Testis (tissue), 3 donors: ENCODE data around the gene NCKAP5. TPM values are rescaled to one million over a fixed set of nuclear protein-coding genes. Genes with fewer than 3 reads are reported as not detected.

ENCODE experiments used
- DNase-seq: peaks from one replicate; pipeline ENCODE4 v3.0.0-alpha.2; 2019
- H3K27ac ChIP-seq, 2 donors: fragments of 200-600 bp; sonication (generic); one replicate each; pipeline ENCODE4 v1.5.1; 2019
- H3K27me3 ChIP-seq: fragments of 200-600 bp; sonication (generic); one replicate; pipeline ENCODE4 v1.5.1; 2019
- H3K36me3 ChIP-seq: fragments of 200-600 bp; sonication (generic); one replicate; pipeline ENCODE4 v1.5.1; 2017; ENCODE audit warnings: low read depth; ENCODE audit errors: missing control alignments
- H3K4me1 ChIP-seq: fragments of 200-600 bp; sonication (generic); one replicate; pipeline ENCODE4 v1.5.1; 2019
- H3K4me3 ChIP-seq, 2 donors: fragments of 200-600 bp; sonication (generic); one replicate each; pipeline ENCODE4 v1.5.1; 2017 to 2019
- H3K9me3 ChIP-seq: fragments of 200-600 bp; sonication (generic); one replicate; pipeline ENCODE4 v1.5.1; 2017
- POLR2A ChIP-seq: fragments of 450-650 bp; IDR thresholded peaks from one replicate; pipeline ENCODE4 v1.6.1; 2017; ENCODE audit warnings: antibody characterized with exemption, mild to moderate bottlenecking, moderate library complexity
- WGBS, 2 donors: methylation state at CpG; one replicate each; pipeline ENCODE4 v1.1.5; 2018; 5-methylcytosine and 5-hydroxymethylcytosine counted together
- intact Hi-C: fragments of 100-400 bp; cut with DNase I; formaldehyde crosslinking; loops from one replicate; pipeline ENCODE4 v1.15.1; 2023; ENCODE audit warnings: low total_unique reads
- polyA plus RNA-seq: library from polyadenylated mRNA; stranded (reverse); fragments of 350-450 nt; fragmentation: Illumina TruSeq; extraction: RNeasy Lipid Tissue Mini Kit (QIAGEN cat#74804); gene quantifications from one replicate; pipeline ENCODE4 v1.2.3, GENCODE V29; 2014; ENCODE audit warnings: low read depth, low replicate concordance; ENCODE audit not compliant: insufficient read depth
- total RNA-seq, 2 donors: library from RNA; depleted of rRNA; stranded (reverse); fragments of >200 nt; gene quantifications; one replicate each; pipeline ENCODE4 v1.2.3, GENCODE V29; 2016
- TF ChIP-seq, protein P1 (sequence below), 3 experiments: fragments of 450-650 bp in 2 of 3; fragments of 200-600 bp in 1 of 3; sonication (generic) in 1 of 3; IDR thresholded peaks; one replicate each; pipeline ENCODE4 v1.5.1; 2016 to 2019; ENCODE audit warnings: antibody characterized with exemption in 3 of 3, mild to moderate bottlenecking in 2 of 3, moderate library complexity in 1 of 3

Gene NCKAP5
- total and polyA plus RNA-seq, 3 donors from 2014 or later = 3.0 to 7.6 (median 6.3) TPM

GRCh38 chr2:132726155-132726554, 842.1 kb downstream of the NCKAP5 start:
- no peak for TF ChIP-seq POLR2A
- TF ChIP-seq, protein P1, sequence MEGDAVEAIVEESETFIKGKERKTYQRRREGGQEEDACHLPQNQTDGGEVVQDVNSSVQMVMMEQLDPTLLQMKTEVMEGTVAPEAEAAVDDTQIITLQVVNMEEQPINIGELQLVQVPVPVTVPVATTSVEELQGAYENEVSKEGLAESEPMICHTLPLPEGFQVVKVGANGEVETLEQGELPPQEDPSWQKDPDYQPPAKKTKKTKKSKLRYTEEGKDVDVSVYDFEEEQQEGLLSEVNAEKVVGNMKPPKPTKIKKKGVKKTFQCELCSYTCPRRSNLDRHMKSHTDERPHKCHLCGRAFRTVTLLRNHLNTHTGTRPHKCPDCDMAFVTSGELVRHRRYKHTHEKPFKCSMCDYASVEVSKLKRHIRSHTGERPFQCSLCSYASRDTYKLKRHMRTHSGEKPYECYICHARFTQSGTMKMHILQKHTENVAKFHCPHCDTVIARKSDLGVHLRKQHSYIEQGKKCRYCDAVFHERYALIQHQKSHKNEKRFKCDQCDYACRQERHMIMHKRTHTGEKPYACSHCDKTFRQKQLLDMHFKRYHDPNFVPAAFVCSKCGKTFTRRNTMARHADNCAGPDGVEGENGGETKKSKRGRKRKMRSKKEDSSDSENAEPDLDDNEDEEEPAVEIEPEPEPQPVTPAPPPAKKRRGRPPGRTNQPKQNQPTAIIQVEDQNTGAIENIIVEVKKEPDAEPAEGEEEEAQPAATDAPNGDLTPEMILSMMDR (IDR thresholded peaks at IDR 0.05) = no peak
- DNase-seq = no peak

DNA sequence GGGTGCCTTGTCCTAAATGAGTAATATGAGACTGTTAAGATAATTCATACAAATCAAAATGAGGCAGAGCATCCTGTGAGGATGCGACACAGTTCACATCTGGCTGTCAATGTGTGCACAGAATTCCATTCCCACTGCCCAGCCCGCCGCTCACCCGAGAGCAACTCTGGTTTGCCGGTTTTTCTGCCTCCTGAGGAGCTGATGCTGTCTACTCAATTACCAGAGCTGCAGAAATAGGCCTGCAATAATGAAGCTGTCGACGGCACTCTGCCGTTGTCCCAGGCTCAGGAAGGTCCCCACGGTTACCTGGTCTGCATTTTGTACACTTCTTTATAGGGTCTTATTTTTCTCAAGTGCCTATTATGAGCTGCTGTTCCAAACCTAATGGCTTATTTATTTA, 842.5 kb downstream of the NCKAP5 start:
- Histone ChIP-seq H3K27me3 (no peaks in the 10 kb centered on the region), H3K4me3 (no peak overlapping the region), H3K4me1 (no peaks in the 10 kb centered on the region), H3K27ac (no peak overlapping the region), H3K9me3 (no peaks in the 10 kb centered on the region), H3K36me3 (no peaks in the 10 kb centered on the region)
- TF ChIP-seq, protein P1 (IDR thresholded peaks at IDR 0.05) = no peak
- no peak for TF ChIP-seq POLR2A
- intact Hi-C loops = no loop called here
- 85 to 91% methylated on average over 7 to 9 of the region's 9 CpGs for WGBS, 2 donors
- DNase-seq = no peak

More at GRCh38 chr2:132726155-132726554, 842.1 kb downstream of the NCKAP5 start:
- Histone ChIP-seq H3K4me3 (no peak overlapping the region), H3K4me1 (no peaks in the 10 kb centered on the region), H3K9me3 (no peaks in the 10 kb centered on the region), H3K27ac (no peak overlapping the region), H3K27me3 (no peaks in the 10 kb centered on the region), H3K36me3 (no peaks in the 10 kb centered on the region)
- WGBS, 2 donors = 89 to 95% methylated on average over 4 of the region's 4 CpGs
- intact Hi-C loops = no loop called here

DNA sequence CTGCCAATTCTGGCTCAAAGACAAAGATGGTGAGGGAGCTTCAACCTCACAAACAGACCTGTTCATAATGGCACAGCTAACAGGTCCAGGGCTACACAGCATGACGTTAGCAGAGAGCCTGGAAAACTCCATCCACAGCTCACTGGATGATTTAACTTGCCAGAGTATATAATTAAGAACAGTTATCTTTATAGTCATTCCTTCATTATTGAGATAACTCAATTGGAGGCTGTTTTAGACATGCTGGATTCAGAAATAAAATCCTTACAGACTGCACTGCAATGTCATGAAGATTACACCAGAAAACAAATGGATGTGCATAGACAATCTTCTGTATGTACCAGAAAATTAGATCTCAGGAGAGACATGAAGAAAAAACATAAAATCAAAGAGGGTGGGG, 843.1 kb downstream of the NCKAP5 start:
- H3K9me3 ChIP-seq = no peaks in the 10 kb centered on the region
- WGBS, 2 donors = 56 to 71% methylated on average over 1 of the region's 1 CpG
- no peak overlapping the region for H3K4me3 ChIP-seq
- H3K27ac ChIP-seq = no peak overlapping the region
- intact Hi-C loops = no loop called here
- TF ChIP-seq, protein P1 (IDR thresholded peaks at IDR 0.05) = no peak
- TF ChIP-seq POLR2A = no peak
- H3K27me3 ChIP-seq = no peaks in the 10 kb centered on the region
- no peaks in the 10 kb centered on the region for H3K4me1 ChIP-seq
- no peaks in the 10 kb centered on the region for H3K36me3 ChIP-seq
- no peak for DNase-seq

DNA sequence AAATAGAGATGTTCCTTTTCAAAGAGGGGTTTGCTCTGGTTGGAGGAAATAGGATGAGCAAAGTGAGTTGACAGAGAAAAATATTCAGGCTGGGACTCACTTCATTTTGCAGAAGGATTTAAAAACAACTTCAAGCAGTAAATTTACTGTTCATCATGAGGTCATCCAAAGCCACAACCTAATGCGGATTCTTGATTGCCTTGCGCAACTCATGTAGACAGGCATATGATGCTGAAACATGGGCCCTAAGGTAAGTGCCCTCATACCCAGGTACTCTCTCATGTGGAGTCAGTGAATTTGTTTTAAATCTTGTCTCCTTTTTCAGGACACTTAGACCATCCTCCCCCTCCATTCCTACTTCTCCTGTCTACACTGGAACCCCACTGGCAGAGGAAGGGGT, 846.3 kb downstream of the NCKAP5 start:
- no peak overlapping the region for H3K4me3 ChIP-seq
- no peak overlapping the region for H3K27ac ChIP-seq
- H3K36me3 ChIP-seq = no peaks in the 10 kb centered on the region
- DNase-seq = no peak
- WGBS, 2 donors = 93 to 96% methylated on average over 2 of the region's 2 CpGs
- H3K27me3 ChIP-seq = no peaks in the 10 kb centered on the region
- TF ChIP-seq, protein P1 (IDR thresholded peaks at IDR 0.05) = no peak
- TF ChIP-seq POLR2A = no peak
- no peaks in the 10 kb centered on the region for H3K9me3 ChIP-seq
- H3K4me1 ChIP-seq = no peaks in the 10 kb centered on the region
- intact Hi-C loops = no loop called here

GRCh38 chr2:132720393-132720792, 847.9 kb downstream of the NCKAP5 start:
- H3K27ac ChIP-seq = no peak overlapping the region
- WGBS, 2 donors = 84 to 93% methylated on average over 4 of the region's 4 CpGs
- intact Hi-C loops = no loop called here

More at GRCh38 chr2:132720393-132720792, 847.9 kb downstream of the NCKAP5 start:
- Histone ChIP-seq H3K4me3 (no peak overlapping the region), H3K9me3 (no peaks in the 10 kb centered on the region), H3K4me1 (no peaks in the 10 kb centered on the region), H3K27me3 (no peaks in the 10 kb centered on the region), H3K36me3 (no peaks in the 10 kb centered on the region)
- no peak for DNase-seq
- TF ChIP-seq, protein P1 (IDR thresholded peaks at IDR 0.05) = no peak
- no peak for TF ChIP-seq POLR2A
